HepG2 (cell line): ENCODE results near the gene NEURL1B. TPM values are rescaled to one million over a fixed set of nuclear protein-coding genes. Genes with fewer than 3 reads are reported as not detected.

Experiments
- ATAC-seq: fragments of 200-7000 bp; cut with Tn5 transposase; 3 replicates; pipeline ENCODE4 v1.9.1; 2020; ENCODE audit warnings: mild to moderate bottlenecking, moderate library complexity
- BruUV-seq: library from RNA; stranded (reverse); fragments of 400-500 nt; replicated peaks from 2 replicates; lab custom pipeline; 2021; lab: Mats Ljungman, UMichigan
- CTCF ChIA-PET: fragments of 300-600 bp; formaldehyde crosslinking; extraction: SDS; loops from one replicate; lab custom pipeline; 2021; ENCODE audit warnings: low total read pairs, inconsistent platforms, low intra/inter-chr PET ratio; lab: Yijun Ruan, JAX
- POLR2A ChIA-PET: fragments of 350-600 bp; sonication (Branson Sonifier 250); formaldehyde crosslinking; loops from one replicate; lab custom pipeline; 2020; ENCODE audit warnings: antibody characterized with exemption, inconsistent platforms; lab: Yijun Ruan, JAX
- DNase-seq: peaks from one replicate; pipeline ENCODE4 v3.0.0-alpha.2; 2015; ENCODE audit warnings: low spot score
- FAIRE-seq: peaks from 3 replicates; lab custom pipeline; 2011; peaks lifted over from hg19 to GRCh38; lab: Jason Lieb, UNC
- H2AFZ ChIP-seq: one replicate; pipeline ENCODE4 v1.6.1; 2011; ENCODE audit warnings: low read length, inconsistent platforms
- H3K27ac ChIP-seq: fragments of 300-600 bp; 3 replicates; pipeline ENCODE4 v1.8.0; 2011; ENCODE audit warnings: mixed run types, mild to moderate bottlenecking, mixed read lengths, low read length, inconsistent platforms; ENCODE audit not compliant: insufficient read depth; ENCODE audit errors: extremely low read length
- H3K27me3 ChIP-seq, 2 experiments: fragments of 200-600 bp in 1 of 2; 2 replicates in 1 of 2; 3 replicates in 1 of 2; pipeline versions ENCODE4 v1.6.0 to v1.8.0; 2011; ENCODE audit warnings: low read length in 2 of 2, mild to moderate bottlenecking in 2 of 2, moderate library complexity in 2 of 2, inconsistent platforms in 1 of 2; ENCODE audit not compliant: insufficient read depth in 2 of 2, control insufficient read depth in 1 of 2
- H3K36me3 ChIP-seq, 2 experiments: fragments of 200-600 bp in 1 of 2; replicated peaks in 1 of 2; 2 replicates in 1 of 2; 3 replicates in 1 of 2; pipeline versions ENCODE4 v1.5.1 to v1.8.0; 2011; ENCODE audit warnings: low read length in 2 of 2, inconsistent platforms in 1 of 2; ENCODE audit not compliant: insufficient read depth in 2 of 2, control insufficient read depth in 1 of 2
- H3K4me1 ChIP-seq: 2 replicates; pipeline ENCODE4 v1.5.1; 2012; ENCODE audit warnings: low read length, inconsistent platforms; ENCODE audit not compliant: insufficient read depth
- H3K4me2 ChIP-seq: 2 replicates; pipeline ENCODE4 v1.6.0; 2011; ENCODE audit warnings: low read depth, low read length, inconsistent platforms
- H3K4me3 ChIP-seq, 3 experiments: fragments of 200-600 bp in 1 of 3; sonication (generic), shearing (Covaris generic) in 1 of 3; replicated peaks in 1 of 3; 2 replicates each; pipeline ENCODE4 v1.5.1; 2011 to 2016; ENCODE audit warnings: low read length in 3 of 3, inconsistent platforms in 2 of 3, low read depth in 2 of 3, mild to moderate bottlenecking in 2 of 3, control low read depth in 1 of 3, mixed read lengths in 1 of 3; ENCODE audit not compliant: insufficient read depth in 1 of 3
- H3K79me2 ChIP-seq: one replicate; pipeline ENCODE4 v1.6.1; 2011; ENCODE audit warnings: low read length, inconsistent platforms; ENCODE audit not compliant: insufficient read depth
- H3K9ac ChIP-seq: 2 replicates; pipeline ENCODE4 v1.6.0; 2011; ENCODE audit warnings: mild to moderate bottlenecking, low read depth, low read length, inconsistent platforms; ENCODE audit not compliant: insufficient read depth
- H3K9me3 ChIP-seq: 2 replicates; pipeline ENCODE4 v1.5.1; 2012; ENCODE audit warnings: mild to moderate bottlenecking, low read length
- H4K20me1 ChIP-seq: 2 replicates; pipeline ENCODE4 v1.6.0; 2011; ENCODE audit warnings: inconsistent platforms, mild to moderate bottlenecking, low read length, moderate library complexity; ENCODE audit not compliant: insufficient read depth
- BHLHE40 ChIP-seq: IDR thresholded peaks from 2 replicates; pipeline ENCODE4 v1.6.1; 2011; ENCODE audit warnings: low read length, improper control_type of control experiment
- BORCS8-MEF2B ChIP-seq: sonication (generic); formaldehyde crosslinking; IDR thresholded peaks from 2 replicates; pipeline ENCODE4 v1.8.0; 2022; ENCODE audit warnings: mild to moderate bottlenecking, missing genetic modification reagents
- RBAK ChIP-seq: sonication (generic); formaldehyde crosslinking; IDR thresholded peaks from 2 replicates; pipeline ENCODE4 v1.5.1; 2020; ENCODE audit warnings: mild to moderate bottlenecking, missing genetic modification reagents
- SALL2 ChIP-seq: sonication (generic); formaldehyde crosslinking; IDR thresholded peaks from 2 replicates; pipeline ENCODE4 v1.8.1; 2023; ENCODE audit warnings: mild to moderate bottlenecking, missing genetic modification reagents, inconsistent platforms
- SAP130 ChIP-seq: IDR thresholded peaks from 2 replicates; pipeline ENCODE4 v1.6.1; 2016; ENCODE audit warnings: low read depth
- SOX13 ChIP-seq, 3 experiments: fragments of 450-650 bp in 1 of 3; sonication (generic) in 1 of 3; formaldehyde crosslinking in 1 of 3; IDR thresholded peaks in 2 of 3; conservative IDR thresholded peaks in 1 of 3; 2 replicates each; pipeline versions ENCODE4 v1.5.0 to v1.6.1; 2016 to 2020; ENCODE audit warnings: antibody characterized with exemption in 1 of 3, mild to moderate bottlenecking in 1 of 3, missing compliant biosample characterization in 1 of 3, missing genetic modification reagents in 1 of 3, moderate library complexity in 1 of 3
- ZNF7 ChIP-seq: IDR thresholded peaks from 2 replicates; pipeline ENCODE4 v1.6.1; 2016; ENCODE audit warnings: missing biosample characterization, missing genetic modification reagents
- ZSCAN21 ChIP-seq: sonication (generic); formaldehyde crosslinking; IDR thresholded peaks from 2 replicates; pipeline ENCODE4 v1.8.0; 2022; ENCODE audit warnings: mild to moderate bottlenecking, missing genetic modification reagents, moderate library complexity, borderline replicate concordance
- WGBS: methylation state at CpG from one replicate; pipeline ENCODE4 v1.1.6; 2017; ENCODE audit warnings: low lambda C conversion rate; 5-methylcytosine and 5-hydroxymethylcytosine counted together
- in situ Hi-C: cut with HindIII; loops from 2 replicates; pipeline ENCODE4 v1.10.0; 2017; ENCODE audit warnings: low pct_unique_long_range_greater_than_20kb; ENCODE audit not compliant: extremely low pct_ligation_motif_present
- intact Hi-C: fragments of 100-400 bp; cut with micrococcal nuclease; formaldehyde crosslinking; loops from one replicate; pipeline ENCODE4 v1.10.0; 2022; ENCODE audit not compliant: unreplicated experiment
- polyA plus RNA-seq, 8 experiments: library from polyadenylated mRNA; depleted of rRNA in 3 of 8; stranded (reverse) in 7 of 8; unstranded in 1 of 8; fragments of >200 nt; fragmentation: Illumina TruSeq in 4 of 8; extraction: Trizol in 4 of 8; gene quantifications; 2 replicates each; pipeline versions ENCODE4 v1.2.1 to v1.2.3, GENCODE V29; 2011 to 2016; ENCODE audit warnings: low read depth in 4 of 8, missing spikeins in 1 of 8, mixed read lengths in 1 of 8; ENCODE audit not compliant: insufficient read depth in 1 of 8
- total RNA-seq, 5 experiments: library from RNA; depleted of rRNA; stranded (reverse); fragments of >200 nt; fragmentation: Illumina TruSeq; extraction: Trizol; gene quantifications; 2 replicates each; pipeline ENCODE4 v1.2.3, GENCODE V29; 2016; ENCODE audit warnings: low read depth in 1 of 5
- TF ChIP-seq, protein P1 (sequence below): IDR thresholded peaks from 2 replicates; pipeline ENCODE4 v1.6.1; 2016
- TF ChIP-seq, protein P2 (sequence below): sonication (generic); formaldehyde crosslinking; IDR thresholded peaks from 2 replicates; pipeline ENCODE4 v1.4.0; 2020; ENCODE audit warnings: missing genetic modification reagents, borderline replicate concordance

Gene NEURL1B
- total and polyA plus RNA-seq, 2 of the 13 experiments (the other 11 are each of a cell fraction or from before 2014, with no cell fraction given) = 0.09 to 0.13 TPM

DNA sequence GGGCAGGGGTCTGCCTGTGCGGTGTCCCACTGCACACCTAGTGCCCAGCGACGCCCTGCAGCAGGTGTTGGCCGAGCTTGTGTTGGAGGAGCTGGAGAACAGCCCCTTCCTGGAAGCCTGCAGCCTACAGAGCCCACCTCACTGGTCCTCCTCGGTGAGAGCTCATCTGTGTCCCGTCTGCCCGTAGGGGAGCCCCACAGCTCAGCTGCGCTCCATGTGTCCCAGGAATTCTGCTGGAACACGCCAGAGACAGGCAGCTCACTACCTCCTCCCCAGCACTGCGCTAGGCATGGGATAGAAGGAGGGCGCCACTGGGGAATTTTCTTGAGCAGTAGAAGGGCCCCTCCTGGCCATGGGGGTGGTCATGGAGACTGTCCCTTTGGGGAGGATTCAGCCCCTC is 85.9 kb downstream of the NEURL1B start:
- 48% methylated on average over 4 of the region's 11 CpGs for WGBS
- Histone ChIP-seq H3K27me3 (peaks cover 2 to 40% of the 10 kb centered on the region in 2 experiments; a peak in 4 of 5 replicates), H3K36me3 (no peaks in the 10 kb centered on the region), H3K4me1 (peaks cover 82% of the 10 kb centered on the region), H3K4me3 (no peak overlapping the region), H3K4me2 (no peak overlapping the region), H3K27ac (no peak overlapping the region), H3K79me2 (no peaks in the 10 kb centered on the region), H4K20me1 (no peaks in the 10 kb centered on the region), H3K9ac (no peak overlapping the region), H2AFZ (no peak overlapping the region), H3K9me3 (no peaks in the 10 kb centered on the region)
- ATAC-seq (no peak), DNase-seq (no peak), FAIRE-seq (no peak)
- CTCF ChIA-PET = no interaction called here
- in situ Hi-C loops = loop anchor here (5.0 kb wide), 1 partner anchor 175 kb away; no protein-coding TSS in a partner anchor
- TF ChIP-seq BORCS8-MEF2B (CRISPR knock-in tag) (0 out of 2 replicates have a peak, but pooled peaks have one; percentile 20), RBAK (CRISPR knock-in tag) (no peak)
- no TSS peak for BruUV-seq
- POLR2A ChIA-PET = interaction anchor here (1.2 to 3.6 kb wide), 5 partner anchors 12 to 51 kb away, joined by 3 to 16 read pairs (median 3); partner anchors contain the start of gene DUSP1
- intact Hi-C loops = no loop called here

DNA sequence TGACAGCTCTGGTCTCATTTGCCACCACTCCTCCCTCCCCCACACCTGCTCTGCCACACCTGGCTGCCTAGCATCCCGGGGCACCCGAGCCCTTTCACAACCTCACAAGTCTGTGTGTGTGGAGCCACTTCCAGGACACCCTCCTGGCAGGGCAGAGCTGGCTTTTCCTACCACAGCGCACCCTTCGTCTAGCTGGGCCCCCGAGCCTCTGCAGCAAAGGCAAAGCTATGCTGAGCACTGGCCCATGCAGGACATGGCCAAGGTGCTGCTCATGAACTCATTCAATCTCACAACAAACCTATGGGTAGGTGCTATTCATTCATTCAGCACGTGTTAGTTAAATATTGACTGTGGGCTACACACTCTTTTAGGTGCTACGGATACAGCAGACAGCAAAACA is 86.5 kb downstream of the NEURL1B start:
- Histone ChIP-seq H3K4me2 (peak overlapping the region; percentile 32; the same call in 1 of the 2 replicates), H3K79me2 (no peaks in the 10 kb centered on the region), H3K4me3 (no peak overlapping the region), H3K27ac (no peak overlapping the region), H3K9ac (no peak overlapping the region), H4K20me1 (no peaks in the 10 kb centered on the region), H3K27me3 (peaks cover 0 to 34% of the 10 kb centered on the region in 2 experiments; a peak in 4 of 5 replicates), H3K36me3 (no peaks in the 10 kb centered on the region), H2AFZ (no peak overlapping the region), H3K4me1 (peaks cover 82% of the 10 kb centered on the region), H3K9me3 (no peaks in the 10 kb centered on the region)
- FAIRE-seq = no peak
- ChIA-PET CTCF (no interaction called here), POLR2A (interaction anchor here (1.0 to 3.6 kb wide), 6 partner anchors 13 to 50 kb away, joined by 3 to 16 read pairs (median 3); partner anchors contain the start of gene DUSP1)
- DNase-seq = no peak
- WGBS = under 1% methylated on average over 6 of the region's 7 CpGs
- intact Hi-C loops (no loop called here), in situ Hi-C loops (loop anchor here (5.0 kb wide), 1 partner anchor 175 kb away; no protein-coding TSS in a partner anchor)
- ATAC-seq = peak; percentile 51
- BruUV-seq = no TSS peak
- TF ChIP-seq SAP130 (peak; percentile 33; the same call in 1 of the 2 replicates), ZNF7 (CRISPR knock-in tag) (no peak), SOX13 (IDR thresholded peaks at IDR 0.05) (no peak), SOX13 (CRISPR knock-in tag; conservative IDR thresholded peaks at IDR 0.05 in 1 of 2, IDR thresholded peaks at IDR 0.05 in 1 of 2) (peak in 1 of 2 experiments; percentile 27; a peak in 1 of 4 replicates), ZSCAN21 (CRISPR knock-in tag) (0 out of 2 replicates have a peak, but pooled peaks have one; percentile 31), BHLHE40 (peak; percentile 65), SALL2 (CRISPR knock-in tag) (no peak)
- TF ChIP-seq, protein P1, sequence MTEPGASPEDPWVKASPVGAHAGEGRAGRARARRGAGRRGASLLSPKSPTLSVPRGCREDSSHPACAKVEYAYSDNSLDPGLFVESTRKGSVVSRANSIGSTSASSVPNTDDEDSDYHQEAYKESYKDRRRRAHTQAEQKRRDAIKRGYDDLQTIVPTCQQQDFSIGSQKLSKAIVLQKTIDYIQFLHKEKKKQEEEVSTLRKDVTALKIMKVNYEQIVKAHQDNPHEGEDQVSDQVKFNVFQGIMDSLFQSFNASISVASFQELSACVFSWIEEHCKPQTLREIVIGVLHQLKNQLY (CRISPR knock-in tag) = peak; percentile 53; the same call in 1 of the 2 replicates
- TF ChIP-seq, protein P2, sequence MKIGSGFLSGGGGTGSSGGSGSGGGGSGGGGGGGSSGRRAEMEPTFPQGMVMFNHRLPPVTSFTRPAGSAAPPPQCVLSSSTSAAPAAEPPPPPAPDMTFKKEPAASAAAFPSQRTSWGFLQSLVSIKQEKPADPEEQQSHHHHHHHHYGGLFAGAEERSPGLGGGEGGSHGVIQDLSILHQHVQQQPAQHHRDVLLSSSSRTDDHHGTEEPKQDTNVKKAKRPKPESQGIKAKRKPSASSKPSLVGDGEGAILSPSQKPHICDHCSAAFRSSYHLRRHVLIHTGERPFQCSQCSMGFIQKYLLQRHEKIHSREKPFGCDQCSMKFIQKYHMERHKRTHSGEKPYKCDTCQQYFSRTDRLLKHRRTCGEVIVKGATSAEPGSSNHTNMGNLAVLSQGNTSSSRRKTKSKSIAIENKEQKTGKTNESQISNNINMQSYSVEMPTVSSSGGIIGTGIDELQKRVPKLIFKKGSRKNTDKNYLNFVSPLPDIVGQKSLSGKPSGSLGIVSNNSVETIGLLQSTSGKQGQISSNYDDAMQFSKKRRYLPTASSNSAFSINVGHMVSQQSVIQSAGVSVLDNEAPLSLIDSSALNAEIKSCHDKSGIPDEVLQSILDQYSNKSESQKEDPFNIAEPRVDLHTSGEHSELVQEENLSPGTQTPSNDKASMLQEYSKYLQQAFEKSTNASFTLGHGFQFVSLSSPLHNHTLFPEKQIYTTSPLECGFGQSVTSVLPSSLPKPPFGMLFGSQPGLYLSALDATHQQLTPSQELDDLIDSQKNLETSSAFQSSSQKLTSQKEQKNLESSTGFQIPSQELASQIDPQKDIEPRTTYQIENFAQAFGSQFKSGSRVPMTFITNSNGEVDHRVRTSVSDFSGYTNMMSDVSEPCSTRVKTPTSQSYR (CRISPR knock-in tag) = 0 out of 2 replicates have a peak, but pooled peaks have one; percentile 1
